GM23338 (cell line): Measurements from ENCODE around the gene OSBPL3. TPM values are rescaled to one million over a fixed set of nuclear protein-coding genes. Genes with fewer than 3 reads are reported as not detected.

Experiments
- ATAC-seq: fragments of 200-7000 bp; cut with Tn5 transposase; 3 replicates; pipeline ENCODE4 v1.9.1; 2020
- DNase-seq: peaks from one replicate; pipeline ENCODE4 v3.0.0-alpha.2; 2015; ENCODE audit warnings: low spot score
- H2AFZ ChIP-seq: fragments of 200-600 bp; sonication (generic); 2 replicates; pipeline ENCODE4 v1.8.0; 2016; ENCODE audit warnings: antibody characterized with exemption, mild to moderate bottlenecking, moderate library complexity
- H3F3A ChIP-seq: fragments of 200-600 bp; sonication (generic); replicated peaks from 2 replicates; pipeline ENCODE4 v1.8.0; 2017; ENCODE audit warnings: antibody characterized with exemption, mixed run types, low read depth
- H3K27ac ChIP-seq: fragments of 200-600 bp; sonication (generic); 2 replicates; pipeline ENCODE4 v1.6.1; 2016; ENCODE audit warnings: low read depth
- H3K27me3 ChIP-seq: fragments of 200-600 bp; sonication (generic); 2 replicates; pipeline ENCODE4 v1.8.0; 2016; ENCODE audit warnings: mild to moderate bottlenecking, mixed run types, moderate library complexity; ENCODE audit not compliant: insufficient read depth
- H3K36me3 ChIP-seq: fragments of 200-600 bp; sonication (generic); 2 replicates; pipeline ENCODE4 v1.8.0; 2016; ENCODE audit warnings: mild to moderate bottlenecking; ENCODE audit not compliant: insufficient read depth
- H3K4me1 ChIP-seq: fragments of 200-600 bp; sonication (generic); 2 replicates; pipeline ENCODE4 v1.8.0; 2016; ENCODE audit warnings: mild to moderate bottlenecking, moderate library complexity; ENCODE audit not compliant: insufficient read depth
- H3K4me2 ChIP-seq: fragments of 200-600 bp; sonication (generic); 2 replicates; pipeline ENCODE4 v1.7.1; 2017; ENCODE audit warnings: mixed run types
- H3K4me3 ChIP-seq: fragments of 200-600 bp; sonication (generic); 2 replicates; pipeline ENCODE4 v1.6.1; 2016; ENCODE audit warnings: mixed run types
- H3K79me2 ChIP-seq: fragments of 200-600 bp; sonication (generic); replicated peaks from 2 replicates; pipeline ENCODE4 v1.8.0; 2017; ENCODE audit warnings: mild to moderate bottlenecking; ENCODE audit not compliant: insufficient read depth
- H3K9me2 ChIP-seq: fragments of 200-600 bp; sonication (generic); 2 replicates; pipeline ENCODE4 v1.8.0; 2017; ENCODE audit not compliant: insufficient read depth
- H4K20me1 ChIP-seq: fragments of 200-600 bp; sonication (generic); replicated peaks from 2 replicates; pipeline ENCODE4 v1.8.0; 2017; ENCODE audit warnings: mild to moderate bottlenecking; ENCODE audit not compliant: insufficient read depth
- H3K27ac Mint-ChIP-seq: 2 replicates; pipeline ENCODE4 v1.8.0; 2020; ENCODE audit warnings: inconsistent platforms, mild to moderate bottlenecking, moderate library complexity, mixed read lengths
- H3K27me3 Mint-ChIP-seq: 3 replicates; pipeline ENCODE4 v1.8.0; 2022; ENCODE audit warnings: low read depth, mild to moderate bottlenecking, moderate library complexity, mixed read lengths, inconsistent platforms; ENCODE audit not compliant: insufficient read depth, poor library complexity
- H3K36me3 Mint-ChIP-seq: 3 replicates; pipeline ENCODE4 v1.8.0; 2021; ENCODE audit warnings: low read depth, mild to moderate bottlenecking, inconsistent platforms, moderate library complexity, mixed read lengths
- H3K4me1 Mint-ChIP-seq: 3 replicates; pipeline ENCODE4 v1.8.0; 2020; ENCODE audit warnings: mild to moderate bottlenecking, inconsistent platforms, mixed read lengths
- H3K4me3 Mint-ChIP-seq: 3 replicates; pipeline ENCODE4 v1.8.0; 2021; ENCODE audit warnings: moderate library complexity, mild to moderate bottlenecking, inconsistent platforms, mixed read lengths
- H3K9me3 Mint-ChIP-seq: 3 replicates; pipeline ENCODE4 v1.8.0; 2020; ENCODE audit warnings: moderate library complexity, mild to moderate bottlenecking, inconsistent platforms, mixed read lengths
- CREB1 ChIP-seq: fragments of 250-450 bp; sonication (Bioruptor Pico); IDR thresholded peaks from 2 replicates; pipeline ENCODE4 v1.5.0; 2020; ENCODE audit warnings: low read depth, mild to moderate bottlenecking, moderate library complexity
- CTCF ChIP-seq, 2 experiments: fragments of 200-600 bp in 1 of 2; sonication (generic) in 1 of 2; conservative IDR thresholded peaks; 2 replicates each; pipeline versions ENCODE4 v1.5.1 to v1.6.1; 2016 to 2017; ENCODE audit warnings: antibody characterized with exemption in 2 of 2, low read depth in 2 of 2, mild to moderate bottlenecking in 2 of 2, moderate library complexity in 1 of 2
- EZH2 ChIP-seq: fragments of 200-600 bp; sonication (generic); IDR thresholded peaks from one replicate; pipeline ENCODE4 v1.8.0; 2017; ENCODE audit warnings: antibody characterized with exemption, mild to moderate bottlenecking, low read depth; ENCODE audit not compliant: unreplicated experiment
- EZH2phosphoT487 ChIP-seq: fragments of 200-600 bp; sonication (generic); IDR thresholded peaks from one replicate; pipeline ENCODE4 v1.8.1; 2018; ENCODE audit warnings: antibody characterized with exemption; ENCODE audit not compliant: unreplicated experiment
- JUNB ChIP-seq: IDR thresholded peaks from one replicate; pipeline ENCODE4 v1.6.1; 2016; ENCODE audit warnings: antibody characterized with exemption; ENCODE audit not compliant: unreplicated experiment
- NANOG ChIP-seq: IDR thresholded peaks from 2 replicates; pipeline ENCODE4 v1.6.1; 2016; ENCODE audit warnings: antibody characterized with exemption, borderline replicate concordance
- POLR2AphosphoS5 ChIP-seq: IDR thresholded peaks from 2 replicates; pipeline ENCODE4 v1.6.1; 2016; ENCODE audit warnings: antibody characterized with exemption, low read depth
- STAT1 ChIP-seq: IDR thresholded peaks from one replicate; pipeline ENCODE4 v1.6.1; 2016; ENCODE audit warnings: antibody characterized with exemption; ENCODE audit not compliant: unreplicated experiment
- ZNF114 ChIP-seq: fragments of 250-450 bp; sonication (Bioruptor Pico); IDR thresholded peaks from 2 replicates; pipeline ENCODE4 v1.5.0; 2020; ENCODE audit warnings: mild to moderate bottlenecking, moderate library complexity
- ZNF331 ChIP-seq: fragments of 250-450 bp; sonication (Bioruptor Pico); IDR thresholded peaks from 2 replicates; pipeline ENCODE4 v1.5.0; 2020; ENCODE audit warnings: low read depth, mild to moderate bottlenecking, moderate library complexity
- polyA plus RNA-seq: library from polyadenylated mRNA; unstranded; fragments of >200 nt; fragmentation: Nextera tagmentation; extraction: Ambion mirVana; gene quantifications from 2 replicates; pipeline ENCODE4 v1.2.1, GENCODE V29; 2016
- total RNA-seq: library from RNA; depleted of rRNA; stranded (reverse); fragments of >200 nt; shearing (Covaris generic); gene quantifications from 2 replicates; pipeline ENCODE4 v1.2.3, GENCODE V29; 2014
- TF ChIP-seq, protein P1 (sequence below): IDR thresholded peaks from one replicate; pipeline ENCODE4 v1.6.1; 2018; ENCODE audit warnings: antibody characterized with exemption; ENCODE audit not compliant: unreplicated experiment
- TF ChIP-seq, protein P2 (sequence below): IDR thresholded peaks from 2 replicates; pipeline ENCODE4 v1.6.1; 2016; ENCODE audit warnings: antibody characterized with exemption
- TF ChIP-seq, protein P3 (sequence below): fragments of 250-450 bp; sonication (Bioruptor Pico); IDR thresholded peaks from 2 replicates; pipeline ENCODE4 v1.5.0; 2020; ENCODE audit warnings: mild to moderate bottlenecking, moderate library complexity

OSBPL3 gene
- total and polyA plus RNA-seq, 2 experiments from 2014 or later, result 7.2 to 15.7 TPM

DNA sequence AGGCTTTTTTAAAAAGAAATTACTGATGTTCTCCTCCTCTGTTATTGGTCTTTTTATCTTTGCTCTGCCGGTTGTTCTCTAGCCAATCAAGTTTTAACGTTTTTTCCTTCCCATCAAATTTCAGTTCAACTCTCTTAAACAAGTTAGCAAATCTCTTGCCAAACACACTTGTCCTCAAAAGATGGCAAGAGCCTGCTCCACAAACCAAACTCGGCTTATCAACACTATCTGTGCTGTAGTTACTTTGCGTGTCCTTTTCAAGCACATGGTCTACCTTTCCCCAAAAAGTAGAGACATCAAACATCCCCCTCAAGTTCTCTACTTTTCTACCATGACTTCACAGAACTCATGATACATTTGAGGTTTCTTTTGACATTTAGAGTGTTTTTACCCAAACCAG, 71.3 kb downstream of the OSBPL3 start:
- Mint-ChIP-seq H3K4me1 (peaks cover 8% of the 10 kb centered on the region), H3K27me3 (no peaks in the 10 kb centered on the region), H3K4me3 (no peak overlapping the region), H3K27ac (no peak overlapping the region), H3K9me3 (no peaks in the 10 kb centered on the region), H3K36me3 (0 out of 3 replicates have a peak, but pooled peaks cover 4% of the 10 kb centered on the region)
- H3K4me3 ChIP-seq, result no peak overlapping the region
- peaks cover 5% of the 10 kb centered on the region; the same call in 1 of the 2 replicates for H4K20me1 ChIP-seq
- no peak overlapping the region for H3K4me2 ChIP-seq
- ATAC-seq, result no peak
- H3K27me3 ChIP-seq, result no peaks in the 10 kb centered on the region
- H2AFZ ChIP-seq, result no peak overlapping the region
- TF ChIP-seq NANOG (no peak), EZH2phosphoT487 (no peak), CREB1 (CRISPR knock-in tag) (no peak), POLR2AphosphoS5 (no peak), CTCF (conservative IDR thresholded peaks at IDR 0.05; ENCODE audit: low read depth in 2 of 2) (no peak), ZNF114 (CRISPR knock-in tag) (no peak), STAT1 (no peak), EZH2 (no peak), JUNB (no peak), ZNF331 (CRISPR knock-in tag) (no peak)
- TF ChIP-seq, protein P1, sequence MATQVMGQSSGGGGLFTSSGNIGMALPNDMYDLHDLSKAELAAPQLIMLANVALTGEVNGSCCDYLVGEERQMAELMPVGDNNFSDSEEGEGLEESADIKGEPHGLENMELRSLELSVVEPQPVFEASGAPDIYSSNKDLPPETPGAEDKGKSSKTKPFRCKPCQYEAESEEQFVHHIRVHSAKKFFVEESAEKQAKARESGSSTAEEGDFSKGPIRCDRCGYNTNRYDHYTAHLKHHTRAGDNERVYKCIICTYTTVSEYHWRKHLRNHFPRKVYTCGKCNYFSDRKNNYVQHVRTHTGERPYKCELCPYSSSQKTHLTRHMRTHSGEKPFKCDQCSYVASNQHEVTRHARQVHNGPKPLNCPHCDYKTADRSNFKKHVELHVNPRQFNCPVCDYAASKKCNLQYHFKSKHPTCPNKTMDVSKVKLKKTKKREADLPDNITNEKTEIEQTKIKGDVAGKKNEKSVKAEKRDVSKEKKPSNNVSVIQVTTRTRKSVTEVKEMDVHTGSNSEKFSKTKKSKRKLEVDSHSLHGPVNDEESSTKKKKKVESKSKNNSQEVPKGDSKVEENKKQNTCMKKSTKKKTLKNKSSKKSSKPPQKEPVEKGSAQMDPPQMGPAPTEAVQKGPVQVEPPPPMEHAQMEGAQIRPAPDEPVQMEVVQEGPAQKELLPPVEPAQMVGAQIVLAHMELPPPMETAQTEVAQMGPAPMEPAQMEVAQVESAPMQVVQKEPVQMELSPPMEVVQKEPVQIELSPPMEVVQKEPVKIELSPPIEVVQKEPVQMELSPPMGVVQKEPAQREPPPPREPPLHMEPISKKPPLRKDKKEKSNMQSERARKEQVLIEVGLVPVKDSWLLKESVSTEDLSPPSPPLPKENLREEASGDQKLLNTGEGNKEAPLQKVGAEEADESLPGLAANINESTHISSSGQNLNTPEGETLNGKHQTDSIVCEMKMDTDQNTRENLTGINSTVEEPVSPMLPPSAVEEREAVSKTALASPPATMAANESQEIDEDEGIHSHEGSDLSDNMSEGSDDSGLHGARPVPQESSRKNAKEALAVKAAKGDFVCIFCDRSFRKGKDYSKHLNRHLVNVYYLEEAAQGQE, result no peak
- TF ChIP-seq, protein P2, sequence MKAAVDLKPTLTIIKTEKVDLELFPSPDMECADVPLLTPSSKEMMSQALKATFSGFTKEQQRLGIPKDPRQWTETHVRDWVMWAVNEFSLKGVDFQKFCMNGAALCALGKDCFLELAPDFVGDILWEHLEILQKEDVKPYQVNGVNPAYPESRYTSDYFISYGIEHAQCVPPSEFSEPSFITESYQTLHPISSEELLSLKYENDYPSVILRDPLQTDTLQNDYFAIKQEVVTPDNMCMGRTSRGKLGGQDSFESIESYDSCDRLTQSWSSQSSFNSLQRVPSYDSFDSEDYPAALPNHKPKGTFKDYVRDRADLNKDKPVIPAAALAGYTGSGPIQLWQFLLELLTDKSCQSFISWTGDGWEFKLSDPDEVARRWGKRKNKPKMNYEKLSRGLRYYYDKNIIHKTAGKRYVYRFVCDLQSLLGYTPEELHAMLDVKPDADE, result no peak
- TF ChIP-seq, protein P3, sequence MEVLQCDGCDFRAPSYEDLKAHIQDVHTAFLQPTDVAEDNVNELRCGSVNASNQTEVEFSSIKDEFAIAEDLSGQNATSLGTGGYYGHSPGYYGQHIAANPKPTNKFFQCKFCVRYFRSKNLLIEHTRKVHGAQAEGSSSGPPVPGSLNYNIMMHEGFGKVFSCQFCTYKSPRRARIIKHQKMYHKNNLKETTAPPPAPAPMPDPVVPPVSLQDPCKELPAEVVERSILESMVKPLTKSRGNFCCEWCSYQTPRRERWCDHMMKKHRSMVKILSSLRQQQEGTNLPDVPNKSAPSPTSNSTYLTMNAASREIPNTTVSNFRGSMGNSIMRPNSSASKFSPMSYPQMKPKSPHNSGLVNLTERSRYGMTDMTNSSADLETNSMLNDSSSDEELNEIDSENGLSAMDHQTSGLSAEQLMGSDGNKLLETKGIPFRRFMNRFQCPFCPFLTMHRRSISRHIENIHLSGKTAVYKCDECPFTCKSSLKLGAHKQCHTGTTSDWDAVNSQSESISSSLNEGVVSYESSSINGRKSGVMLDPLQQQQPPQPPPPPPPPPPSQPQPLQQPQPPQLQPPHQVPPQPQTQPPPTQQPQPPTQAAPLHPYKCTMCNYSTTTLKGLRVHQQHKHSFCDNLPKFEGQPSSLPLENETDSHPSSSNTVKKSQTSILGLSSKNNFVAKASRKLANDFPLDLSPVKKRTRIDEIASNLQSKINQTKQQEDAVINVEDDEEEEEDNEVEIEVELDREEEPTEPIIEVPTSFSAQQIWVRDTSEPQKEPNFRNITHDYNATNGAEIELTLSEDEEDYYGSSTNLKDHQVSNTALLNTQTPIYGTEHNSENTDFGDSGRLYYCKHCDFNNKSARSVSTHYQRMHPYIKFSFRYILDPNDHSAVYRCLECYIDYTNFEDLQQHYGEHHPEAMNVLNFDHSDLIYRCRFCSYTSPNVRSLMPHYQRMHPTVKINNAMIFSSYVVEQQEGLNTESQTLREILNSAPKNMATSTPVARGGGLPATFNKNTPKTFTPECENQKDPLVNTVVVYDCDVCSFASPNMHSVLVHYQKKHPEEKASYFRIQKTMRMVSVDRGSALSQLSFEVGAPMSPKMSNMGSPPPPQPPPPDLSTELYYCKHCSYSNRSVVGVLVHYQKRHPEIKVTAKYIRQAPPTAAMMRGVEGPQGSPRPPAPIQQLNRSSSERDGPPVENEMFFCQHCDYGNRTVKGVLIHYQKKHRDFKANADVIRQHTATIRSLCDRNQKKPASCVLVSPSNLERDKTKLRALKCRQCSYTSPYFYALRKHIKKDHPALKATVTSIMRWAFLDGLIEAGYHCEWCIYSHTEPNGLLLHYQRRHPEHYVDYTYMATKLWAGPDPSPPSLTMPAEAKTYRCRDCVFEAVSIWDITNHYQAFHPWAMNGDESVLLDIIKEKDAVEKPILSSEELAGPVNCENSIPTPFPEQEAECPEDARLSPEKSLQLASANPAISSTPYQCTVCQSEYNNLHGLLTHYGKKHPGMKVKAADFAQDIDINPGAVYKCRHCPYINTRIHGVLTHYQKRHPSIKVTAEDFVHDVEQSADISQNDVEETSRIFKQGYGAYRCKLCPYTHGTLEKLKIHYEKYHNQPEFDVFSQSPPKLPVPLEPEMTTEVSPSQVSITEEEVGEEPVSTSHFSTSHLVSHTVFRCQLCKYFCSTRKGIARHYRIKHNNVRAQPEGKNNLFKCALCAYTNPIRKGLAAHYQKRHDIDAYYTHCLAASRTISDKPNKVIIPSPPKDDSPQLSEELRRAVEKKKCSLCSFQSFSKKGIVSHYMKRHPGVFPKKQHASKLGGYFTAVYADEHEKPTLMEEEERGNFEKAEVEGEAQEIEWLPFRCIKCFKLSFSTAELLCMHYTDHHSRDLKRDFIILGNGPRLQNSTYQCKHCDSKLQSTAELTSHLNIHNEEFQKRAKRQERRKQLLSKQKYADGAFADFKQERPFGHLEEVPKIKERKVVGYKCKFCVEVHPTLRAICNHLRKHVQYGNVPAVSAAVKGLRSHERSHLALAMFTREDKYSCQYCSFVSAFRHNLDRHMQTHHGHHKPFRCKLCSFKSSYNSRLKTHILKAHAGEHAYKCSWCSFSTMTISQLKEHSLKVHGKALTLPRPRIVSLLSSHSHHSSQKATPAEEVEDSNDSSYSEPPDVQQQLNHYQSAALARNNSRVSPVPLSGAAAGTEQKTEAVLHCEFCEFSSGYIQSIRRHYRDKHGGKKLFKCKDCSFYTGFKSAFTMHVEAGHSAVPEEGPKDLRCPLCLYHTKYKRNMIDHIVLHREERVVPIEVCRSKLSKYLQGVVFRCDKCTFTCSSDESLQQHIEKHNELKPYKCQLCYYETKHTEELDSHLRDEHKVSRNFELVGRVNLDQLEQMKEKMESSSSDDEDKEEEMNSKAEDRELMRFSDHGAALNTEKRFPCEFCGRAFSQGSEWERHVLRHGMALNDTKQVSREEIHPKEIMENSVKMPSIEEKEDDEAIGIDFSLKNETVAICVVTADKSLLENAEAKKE, result no peak
- H3F3A ChIP-seq, result no peaks in the 10 kb centered on the region
- DNase-seq, result no peak
- H3K4me1 ChIP-seq, result peaks cover 14% of the 10 kb centered on the region
- no peaks in the 10 kb centered on the region for H3K9me2 ChIP-seq
- H3K36me3 ChIP-seq, result no peaks in the 10 kb centered on the region
- peaks cover 11% of the 10 kb centered on the region for H3K79me2 ChIP-seq
- no peak overlapping the region for H3K27ac ChIP-seq
